Daoy (cell line): ENCODE results near the gene SLC5A7. TPM values are rescaled to one million over a fixed set of nuclear protein-coding genes. Genes with fewer than 3 reads are reported as not detected.

ENCODE experiments used
- DNase-seq: peaks from one replicate; pipeline ENCODE4 v3.0.0-alpha.2; 2015; ENCODE audit warnings: low read depth
- total RNA-seq: library from RNA; depleted of rRNA; stranded (reverse); fragments of >200 nt; shearing (Covaris generic); gene quantifications from 2 replicates; pipeline ENCODE4 v1.2.3, GENCODE V29; 2014; rRNA removed

The SLC5A7 gene
- total RNA-seq: not detected in 2 replicates

GRCh38 chr2:107986278-107987217 is at the start of gene SLC5A7:
TSS of gene SLC5A7 (plus strand) at chr2:107986524. CDS start at chr2:107988156, 1,632 bp downstream.
- peak; percentile 2 for DNase-seq

- no peak for DNase-seq
Measured at GRCh38 chr2:107961395-107961794, 24.9 kb upstream of the SLC5A7 start.

- DNase-seq: no peak
Measured at GRCh38 chr2:107964185-107964584, 22.1 kb upstream of the SLC5A7 start.

GRCh38 chr2:107984707-107985106 is 1.6 kb upstream of the SLC5A7 start:
- DNase-seq: no peak

DNA sequence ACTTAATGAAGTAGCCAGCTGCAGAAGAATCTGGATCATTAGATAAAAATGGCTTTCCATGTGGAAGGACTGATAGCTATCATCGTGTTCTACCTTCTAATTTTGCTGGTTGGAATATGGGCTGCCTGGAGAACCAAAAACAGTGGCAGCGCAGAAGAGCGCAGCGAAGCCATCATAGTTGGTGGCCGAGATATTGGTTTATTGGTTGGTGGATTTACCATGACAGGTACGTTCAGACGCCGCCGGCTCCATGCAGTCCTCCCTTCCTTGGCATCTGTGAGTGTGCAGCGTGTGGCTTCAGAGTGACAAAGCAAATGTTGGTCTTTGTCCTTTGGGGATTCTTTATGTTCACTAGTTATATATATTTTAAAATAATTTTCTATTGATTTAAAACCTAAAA is 1.8 kb downstream of the SLC5A7 start:
- no peak for DNase-seq

GRCh38 chr2:107989445-107989844 is 3.1 kb downstream of the SLC5A7 start:
- DNase-seq: peak; percentile 4

- DNase-seq: no peak
Measured at GRCh38 chr2:107990718-107991117, 4.4 kb downstream of the SLC5A7 start.

- DNase-seq: peak; percentile 1
Measured at GRCh38 chr2:107992069-107992468, 5.7 kb downstream of the SLC5A7 start.

DNA sequence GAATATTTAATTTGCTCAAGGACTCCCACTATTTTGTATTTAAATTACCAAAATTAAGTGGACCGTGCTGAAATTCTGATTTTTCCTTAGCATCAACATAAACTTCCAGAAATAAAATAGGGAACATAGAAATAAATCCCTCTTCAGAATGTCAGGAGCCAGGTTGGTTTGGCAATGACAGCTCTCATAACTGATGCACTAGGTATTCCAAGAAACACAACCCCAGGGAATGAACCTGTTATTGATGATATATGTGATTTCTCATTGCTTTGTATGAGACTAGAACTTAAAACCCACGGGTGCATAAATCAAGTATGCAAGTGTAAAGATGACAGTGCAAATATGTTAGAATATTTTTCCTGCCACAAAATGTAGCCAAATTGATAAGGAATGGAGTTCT is 12.8 kb downstream of the SLC5A7 start:
- no peak for DNase-seq

DNA sequence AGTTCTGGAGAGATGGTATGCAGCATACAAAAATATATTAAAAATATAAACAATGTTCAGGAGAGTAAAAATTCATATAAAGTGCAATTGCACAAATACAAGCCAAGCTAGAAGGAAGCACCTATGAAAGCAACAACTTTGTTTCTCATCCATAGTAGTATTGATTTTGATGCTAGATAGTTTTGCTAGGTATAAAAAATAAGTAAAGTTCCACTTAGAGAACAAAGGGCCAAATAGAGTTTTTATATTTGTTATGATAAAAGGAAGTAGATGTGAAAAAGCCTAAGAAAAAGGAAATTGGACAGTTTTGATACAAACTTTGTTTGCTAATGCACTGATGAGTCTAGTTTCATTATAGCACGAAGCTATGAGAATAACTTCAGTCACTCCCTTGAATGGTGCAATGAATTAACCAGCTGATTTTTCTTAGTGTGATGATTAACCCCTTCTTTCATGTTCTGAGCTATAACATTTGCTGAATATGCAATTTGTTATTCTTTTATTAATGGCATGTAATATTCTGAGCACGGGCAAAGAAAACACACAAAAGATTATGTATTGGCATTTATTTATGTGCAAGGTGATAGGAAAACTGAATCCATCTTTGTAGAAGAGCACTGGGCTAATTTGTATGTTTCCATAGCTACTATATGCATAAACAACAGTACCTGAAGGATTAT is 24.7 kb downstream of the SLC5A7 start:
- no peak for DNase-seq

DNA sequence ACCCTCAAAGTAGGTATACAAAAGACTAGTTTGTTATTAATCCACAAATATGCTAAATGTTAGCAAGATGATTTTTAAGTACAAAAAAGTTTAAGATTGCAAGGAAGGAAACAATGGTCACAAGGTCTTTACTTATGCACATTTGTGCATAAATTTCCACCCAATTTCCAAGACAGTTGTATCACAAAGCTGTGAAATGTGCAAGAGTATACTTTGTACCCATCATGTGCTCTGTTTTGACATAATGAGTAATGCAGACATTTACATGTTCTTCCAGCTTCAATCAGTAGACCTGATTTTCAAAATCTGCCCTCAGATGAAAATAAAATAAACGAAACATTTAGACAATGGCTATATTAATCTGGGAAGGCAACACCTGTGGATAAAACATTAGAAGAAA is 27.0 kb downstream of the SLC5A7 start:
- no peak for DNase-seq

DNA sequence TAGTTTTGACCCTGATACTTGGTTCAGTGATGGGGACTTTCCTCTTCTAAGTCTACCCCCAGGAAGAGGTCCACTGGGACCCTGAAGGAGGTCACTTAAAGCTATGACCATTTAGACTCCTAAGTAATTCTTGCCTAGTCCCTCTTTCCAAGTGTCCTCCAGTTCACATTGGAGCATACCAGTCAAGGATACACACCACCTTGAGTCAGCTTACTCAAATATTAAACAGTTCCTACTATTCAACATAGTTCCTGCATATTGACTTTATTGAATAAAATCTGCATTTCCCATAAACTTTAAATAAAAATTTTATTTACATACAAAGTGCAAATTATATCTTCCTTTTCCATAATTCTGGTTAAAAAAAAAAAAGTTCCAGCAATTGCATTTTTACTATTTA is 36.3 kb downstream of the SLC5A7 start:
- DNase-seq: no peak

DNA sequence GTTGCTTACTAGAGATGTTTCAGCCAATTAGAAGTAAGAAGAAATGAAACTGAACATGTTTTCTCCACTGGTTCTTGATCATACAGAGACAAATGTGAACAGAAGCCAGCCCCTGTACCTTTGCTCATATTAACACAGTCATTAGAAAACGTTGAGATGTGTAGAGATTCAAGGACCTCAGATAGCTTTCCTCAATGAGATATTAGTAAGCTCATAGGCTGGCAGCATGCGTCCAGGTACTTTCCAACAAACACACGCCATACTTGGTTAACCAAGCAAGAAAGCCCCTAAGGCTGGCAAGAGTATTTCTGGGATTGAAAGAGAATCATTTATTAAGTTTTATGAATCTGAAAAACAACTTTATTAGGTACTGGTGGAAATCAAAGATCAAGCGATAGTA is 37.5 kb downstream of the SLC5A7 start:
- no peak for DNase-seq

DNA sequence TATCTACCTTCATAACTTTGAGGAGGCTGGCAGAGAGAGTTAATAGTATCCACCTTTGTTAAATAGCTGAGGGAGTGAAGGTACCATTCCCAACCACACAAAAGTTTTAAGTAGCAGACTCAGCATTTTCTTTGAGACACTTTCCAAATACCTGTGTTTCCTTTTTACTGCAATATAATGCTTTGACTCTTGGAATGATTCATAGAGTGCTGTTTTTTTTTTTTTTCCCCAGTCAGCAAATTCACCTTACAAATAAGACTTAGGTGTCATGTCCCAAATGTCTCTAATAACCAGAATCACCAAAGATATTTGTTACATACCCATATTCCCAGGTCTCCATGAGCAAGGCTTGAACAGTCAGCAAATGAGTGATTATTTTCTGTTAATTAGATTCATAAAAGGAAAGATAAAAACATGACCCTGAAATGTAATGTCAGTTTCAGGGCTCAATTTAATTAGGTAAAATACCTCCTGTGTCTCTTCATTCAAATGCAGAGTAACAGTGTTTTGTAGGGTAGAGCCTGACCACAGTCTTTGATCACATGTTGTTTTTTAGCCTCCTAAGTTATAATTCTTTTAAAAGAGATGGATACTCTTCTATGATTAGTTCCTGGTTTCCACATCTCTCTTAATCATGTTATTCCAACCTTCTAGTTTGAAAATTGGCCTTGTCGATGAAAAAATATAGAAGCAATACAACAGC is 39.9 kb downstream of the SLC5A7 start:
- no peak for DNase-seq

DNA sequence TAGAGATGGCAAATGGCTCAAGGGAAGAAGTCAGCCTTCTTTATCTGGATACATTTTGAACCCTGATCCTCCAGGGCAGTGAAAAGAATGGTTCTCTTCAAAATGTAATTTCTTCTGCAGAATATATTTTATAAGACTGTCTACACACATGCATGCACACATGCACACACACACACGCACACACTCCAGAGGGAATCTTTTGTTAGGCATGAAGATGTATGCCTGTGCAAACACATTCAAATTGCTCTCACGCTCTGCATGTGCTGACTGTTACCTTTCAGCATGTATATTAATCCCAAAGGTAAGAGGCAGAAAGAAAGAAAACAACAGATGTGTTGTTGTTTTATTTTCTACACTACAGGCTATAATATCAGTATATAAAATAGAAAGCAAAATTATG is 43.2 kb downstream of the SLC5A7 start:
- no peak for DNase-seq

GRCh38 chr2:108029912-108030311 is 43.6 kb downstream of the SLC5A7 start:
- no peak for DNase-seq

DNA sequence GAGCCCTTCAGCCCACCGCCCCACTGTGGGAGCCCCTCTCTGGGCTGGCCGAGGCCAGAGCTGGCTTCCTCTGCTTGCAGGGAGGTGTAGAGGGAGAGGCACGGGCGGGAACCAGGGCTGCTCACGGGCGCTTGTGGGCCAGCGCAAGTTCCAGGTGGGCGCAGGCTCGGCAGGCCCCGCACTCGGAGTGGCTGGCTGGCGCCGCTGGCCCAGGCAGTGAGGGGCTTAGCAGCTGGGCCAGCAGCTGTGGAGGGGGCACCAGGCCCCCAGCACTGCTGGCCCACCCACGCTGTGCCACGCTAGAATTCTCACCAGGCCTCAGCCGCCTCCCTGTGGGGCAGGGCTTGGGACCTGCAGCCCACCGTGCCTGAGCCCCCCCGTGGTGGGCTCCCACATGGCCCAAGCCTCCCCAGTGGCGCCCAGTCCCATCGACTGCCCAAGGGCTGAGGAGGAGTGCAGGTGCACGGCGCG is 45.2 kb downstream of the SLC5A7 start:
- no peak for DNase-seq

DNA sequence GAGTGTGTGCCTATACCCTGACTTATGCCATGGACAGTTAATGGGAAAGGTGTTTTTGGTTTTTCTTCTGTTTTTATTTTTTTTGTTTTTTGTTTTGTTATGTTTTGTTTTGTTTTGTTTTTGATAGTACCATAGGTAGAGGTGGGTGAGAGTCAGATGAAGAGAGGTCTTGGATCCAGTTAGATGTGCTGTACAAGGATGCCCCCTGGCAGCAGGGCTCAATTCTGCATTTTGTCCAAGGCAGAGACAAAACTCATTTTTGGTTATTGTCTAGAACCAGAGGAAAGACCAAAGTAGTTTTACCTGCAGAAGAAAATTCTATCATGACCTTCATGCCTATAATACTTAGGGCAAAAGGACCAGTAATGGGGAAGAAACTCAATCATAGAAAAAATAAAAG is 48.5 kb downstream of the SLC5A7 start:
- DNase-seq: no peak

GRCh38 chr2:108048752-108049151 is 62.4 kb downstream of the SLC5A7 start:
- no peak for DNase-seq

DNA sequence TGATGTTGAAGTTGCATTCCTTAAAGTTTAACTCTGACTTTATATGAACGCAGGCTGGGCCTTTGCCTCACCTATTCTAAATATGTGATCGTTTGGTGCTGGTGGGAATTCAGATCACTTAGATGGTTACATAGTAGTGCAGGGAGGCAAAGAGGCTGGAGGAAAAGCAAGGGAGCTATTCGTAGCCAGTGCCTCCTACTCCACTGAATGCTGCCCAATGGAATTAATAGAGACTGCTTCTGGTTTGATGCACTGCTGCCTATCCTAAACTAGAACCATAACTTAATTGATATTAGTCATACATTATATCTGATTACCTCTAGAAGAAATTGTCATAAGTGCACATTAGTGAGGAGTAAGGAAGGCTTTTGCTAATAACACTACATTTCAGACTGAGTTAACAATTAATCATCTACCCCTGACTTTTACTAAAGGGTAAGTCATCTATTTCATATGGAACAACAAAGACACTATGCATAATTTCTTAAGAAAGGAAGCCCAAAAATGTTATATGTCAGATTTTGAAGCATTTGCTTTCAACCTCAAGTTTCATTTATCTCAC is 72.3 kb downstream of the SLC5A7 start:
- no peak for DNase-seq

- no peak for DNase-seq
Measured at GRCh38 chr2:108061439-108062042, 75.2 kb downstream of the SLC5A7 start.
